Naive thymus-derived CD8-positive, alpha-beta T cell (primary cell): ENCODE results near the gene CHD5. TPM values are rescaled to one million over a fixed set of nuclear protein-coding genes. Genes with fewer than 3 reads are reported as not detected.

ENCODE experiments used
- ATAC-seq, 2 donors: fragments of 150-1000 bp; cut with Tn5 transposase in 1 of 2; sonication (Bioruptor Pico), chemical (Tn5 transposase) in 1 of 2; 1 replicate in 1 of 2; 2 replicates in 1 of 2; pipeline ENCODE4 v1.10.0; 2021; ENCODE audit warnings: mild to moderate bottlenecking in 2 of 2, moderate library complexity in 2 of 2
- POLR2A ChIA-PET: fragments of 350-600 bp; sonication (Branson Sonifier 250); formaldehyde crosslinking; loops from one replicate; lab custom pipeline; 2021; ENCODE audit warnings: antibody characterized with exemption; lab: Charles Lee
- DNase-seq, 10 donors: peaks; one replicate each; pipeline versions ENCODE4 v3.0.0 to v3.0.0-alpha.2; 2020 to 2022
- H3K27ac Mint-ChIP-seq, 10 donors: one replicate each; pipeline ENCODE4 v1.8.0; 2020 to 2022; ENCODE audit warnings: mild to moderate bottlenecking in 10 of 10, mixed read lengths in 10 of 10, moderate library complexity in 4 of 10, inconsistent platforms in 1 of 10
- H3K27me3 Mint-ChIP-seq, 5 donors: one replicate each; pipeline ENCODE4 v1.8.0; 2021 to 2022; ENCODE audit warnings: mixed read lengths in 5 of 5
- H3K36me3 Mint-ChIP-seq, 3 donors: one replicate each; pipeline ENCODE4 v1.8.0; 2020 to 2022; ENCODE audit warnings: mixed read lengths in 3 of 3, mild to moderate bottlenecking in 2 of 3, inconsistent platforms in 1 of 3
- H3K4me1 Mint-ChIP-seq, 4 donors: one replicate each; pipeline ENCODE4 v1.8.0; 2021 to 2022; ENCODE audit warnings: mixed read lengths in 4 of 4
- H3K4me3 Mint-ChIP-seq, 10 donors: one replicate each; pipeline ENCODE4 v1.8.0; 2020 to 2022; ENCODE audit warnings: mild to moderate bottlenecking in 10 of 10, mixed read lengths in 10 of 10, moderate library complexity in 6 of 10, inconsistent platforms in 1 of 10
- H3K9me3 Mint-ChIP-seq, 9 donors: one replicate each; pipeline ENCODE4 v1.8.0; 2020 to 2022; ENCODE audit warnings: mixed read lengths in 9 of 9, mild to moderate bottlenecking in 3 of 9, inconsistent platforms in 1 of 9, moderate library complexity in 1 of 9
- polyA plus RNA-seq, 3 donors: library from polyadenylated mRNA; unstranded; fragments of 300-500 nt; fragmentation: Illumina TruSeq; gene quantifications; one replicate each; pipeline ENCODE4 v1.2.3, GENCODE V29; 2021
- total RNA-seq, 8 experiments: library from RNA in 2 of 8; stranded (reverse) in 2 of 8; gene quantifications; one replicate each; pipeline ENCODE4 v1.2.3 and lab custom pipeline; 2021 to 2026

Gene CHD5
- total and polyA plus RNA-seq, 5 experiments from 2014 or later, result 0.06 to 0.14 (median 0.10) TPM; not detected in 2

GRCh38 chr1:6180707-6181311 is 688 bp upstream of the CHD5 start:
- POLR2A ChIA-PET, result no interaction called here
- DNase-seq (peak in 1 of 10 donors; percentile 21), ATAC-seq (peak; percentile 52 to 59)
- peaks cover 0 to 2% (median 0%) of the 10 kb centered on the region in 9 donors for H3K9me3 Mint-ChIP-seq
- H3K27ac Mint-ChIP-seq, result peak overlapping the region in 2 of 10 donors; percentile 27 to 47
- H3K4me3 Mint-ChIP-seq, result peak overlapping the region; percentile 20 to 83 (median 74)
- peaks cover 11 to 26% (median 15%) of the 10 kb centered on the region in 5 donors for H3K27me3 Mint-ChIP-seq
- peaks cover 0 to 17% (median 5%) of the 10 kb centered on the region in 3 donors for H3K36me3 Mint-ChIP-seq
- peaks cover 16 to 33% (median 30%) of the 10 kb centered on the region in 4 donors for H3K4me1 Mint-ChIP-seq

GRCh38 chr1:6179564-6180175 is 451 bp downstream of the CHD5 start:
- ATAC-seq (peak; percentile 19 to 32), DNase-seq (no peak)
- peaks cover 0 to 2% (median 0%) of the 10 kb centered on the region in 9 donors for H3K9me3 Mint-ChIP-seq
- H3K36me3 Mint-ChIP-seq, result peaks cover 0 to 12% (median 5%) of the 10 kb centered on the region in 3 donors
- H3K4me3 Mint-ChIP-seq, result peak overlapping the region in 1 of 10 donors; percentile 31
- H3K4me1 Mint-ChIP-seq, result peaks cover 16 to 31% (median 29%) of the 10 kb centered on the region in 4 donors
- peaks cover 11 to 26% (median 15%) of the 10 kb centered on the region in 5 donors for H3K27me3 Mint-ChIP-seq
- H3K27ac Mint-ChIP-seq, result no peak overlapping the region
- POLR2A ChIA-PET, result no interaction called here

GRCh38 chr1:6178751-6179563 is 1.2 kb downstream of the CHD5 start:
- peaks cover 11 to 26% (median 15%) of the 10 kb centered on the region in 5 donors for H3K27me3 Mint-ChIP-seq
- peak overlapping the region; percentile 43 to 80 (median 72) for H3K4me3 Mint-ChIP-seq
- POLR2A ChIA-PET, result no interaction called here
- H3K27ac Mint-ChIP-seq, result peak overlapping the region in 1 of 10 donors; percentile 37
- H3K9me3 Mint-ChIP-seq, result peaks cover 0 to 2% (median 0%) of the 10 kb centered on the region in 9 donors
- peaks cover 0 to 7% (median 5%) of the 10 kb centered on the region in 3 donors for H3K36me3 Mint-ChIP-seq
- H3K4me1 Mint-ChIP-seq, result peaks cover 14 to 30% (median 28%) of the 10 kb centered on the region in 4 donors
- DNase-seq, result no peak
- no peak for ATAC-seq

GRCh38 chr1:6177681-6178380 is 2.3 kb downstream of the CHD5 start:
- ATAC-seq (no peak), DNase-seq (no peak)
- Mint-ChIP-seq H3K4me3 (peak overlapping the region in 9 of 10 donors; percentile 15 to 81 (median 40)), H3K9me3 (peaks cover 0 to 2% (median 0%) of the 10 kb centered on the region in 9 donors), H3K27me3 (peaks cover 11 to 26% (median 15%) of the 10 kb centered on the region in 5 donors), H3K36me3 (peaks cover 0 to 5% (median 5%) of the 10 kb centered on the region in 3 donors), H3K27ac (no peak overlapping the region), H3K4me1 (peaks cover 12 to 30% (median 23%) of the 10 kb centered on the region in 4 donors)
- POLR2A ChIA-PET, result no interaction called here

GRCh38 chr1:6176779-6177178 is 3.3 kb downstream of the CHD5 start:
- no peak overlapping the region for H3K27ac Mint-ChIP-seq
- DNase-seq (no peak), ATAC-seq (no peak)
- peaks cover 0 to 5% (median 5%) of the 10 kb centered on the region in 3 donors for H3K36me3 Mint-ChIP-seq
- POLR2A ChIA-PET, result no interaction called here
- H3K4me3 Mint-ChIP-seq, result no peak overlapping the region
- peaks cover 11 to 32% (median 23%) of the 10 kb centered on the region in 5 donors for H3K27me3 Mint-ChIP-seq
- H3K4me1 Mint-ChIP-seq, result peaks cover 11 to 29% (median 23%) of the 10 kb centered on the region in 4 donors
- H3K9me3 Mint-ChIP-seq, result peaks cover 0 to 2% (median 0%) of the 10 kb centered on the region in 9 donors

- no peak for DNase-seq
- Mint-ChIP-seq H3K4me1 (peaks cover 5 to 16% (median 10%) of the 10 kb centered on the region in 4 donors), H3K27ac (no peak overlapping the region), H3K4me3 (no peak overlapping the region), H3K36me3 (peaks cover 0 to 5% (median 2%) of the 10 kb centered on the region in 3 donors), H3K27me3 (peaks cover 9 to 31% (median 19%) of the 10 kb centered on the region in 5 donors), H3K9me3 (peaks cover 0 to 2% (median 0%) of the 10 kb centered on the region in 9 donors)
- ATAC-seq, result no peak
- POLR2A ChIA-PET, result no interaction called here
These were observed 4.7 kb downstream of the CHD5 start for GRCh38 chr1:6175411-6175828.

GRCh38 chr1:6174621-6175410 is 5.3 kb downstream of the CHD5 start:
- no peak overlapping the region for H3K27ac Mint-ChIP-seq
- H3K4me1 Mint-ChIP-seq, result peaks cover 5 to 16% (median 10%) of the 10 kb centered on the region in 4 donors
- no peak overlapping the region for H3K4me3 Mint-ChIP-seq
- no peak for ATAC-seq
- DNase-seq, result peak in 1 of 10 donors; percentile 28
- H3K36me3 Mint-ChIP-seq, result peaks cover 0 to 5% (median 2%) of the 10 kb centered on the region in 3 donors
- POLR2A ChIA-PET, result no interaction called here
- peaks cover 0 to 2% (median 0%) of the 10 kb centered on the region in 9 donors for H3K9me3 Mint-ChIP-seq
- peaks cover 12 to 32% (median 19%) of the 10 kb centered on the region in 5 donors for H3K27me3 Mint-ChIP-seq

- Mint-ChIP-seq H3K4me1 (peaks cover 1 to 4% (median 2%) of the 10 kb centered on the region in 4 donors), H3K4me3 (no peak overlapping the region), H3K36me3 (peaks cover 0 to 4% (median 0%) of the 10 kb centered on the region in 3 donors), H3K27me3 (peaks cover 10 to 36% (median 24%) of the 10 kb centered on the region in 5 donors), H3K27ac (no peak overlapping the region), H3K9me3 (no peaks in the 10 kb centered on the region)
- ATAC-seq (no peak), DNase-seq (peak in 1 of 10 donors; percentile 38)
- POLR2A ChIA-PET, result no interaction called here
These were observed 7.6 kb downstream of the CHD5 start for GRCh38 chr1:6172549-6172948.

- Mint-ChIP-seq H3K27ac (no peak overlapping the region), H3K9me3 (no peaks in the 10 kb centered on the region), H3K36me3 (no peaks in the 10 kb centered on the region), H3K4me1 (peaks cover 0 to 1% (median 0%) of the 10 kb centered on the region in 4 donors), H3K4me3 (no peak overlapping the region), H3K27me3 (peaks cover 4 to 40% (median 23%) of the 10 kb centered on the region in 5 donors)
- no peak for ATAC-seq
- DNase-seq, result peak in 1 of 10 donors; percentile 36
- POLR2A ChIA-PET, result no interaction called here
These were observed 8.5 kb downstream of the CHD5 start for GRCh38 chr1:6171548-6172124.

- no peaks in the 10 kb centered on the region for H3K36me3 Mint-ChIP-seq
- H3K27me3 Mint-ChIP-seq, result peaks cover 2 to 40% (median 23%) of the 10 kb centered on the region in 5 donors
- ATAC-seq, result no peak
- POLR2A ChIA-PET, result no interaction called here
- H3K4me1 Mint-ChIP-seq, result peaks cover 0 to 1% (median 0%) of the 10 kb centered on the region in 4 donors
- H3K27ac Mint-ChIP-seq, result no peak overlapping the region
- no peaks in the 10 kb centered on the region for H3K9me3 Mint-ChIP-seq
- no peak overlapping the region for H3K4me3 Mint-ChIP-seq
- DNase-seq, result peak in 1 of 10 donors; percentile 40
These were observed 9.3 kb downstream of the CHD5 start for GRCh38 chr1:6170742-6171201.
